OCI-LY1 (cell line): Measurements from ENCODE around the gene SYT9.

Source experiments
- H2AFZ ChIP-seq: fragments of 200-600 bp; sonication (generic), shearing (Covaris generic); 2 replicates; pipeline ENCODE4 v1.6.0; 2014; ENCODE audit warnings: antibody characterized with exemption, mild to moderate bottlenecking, low read length
- H3F3A ChIP-seq: fragments of 200-600 bp; sonication (generic), shearing (Covaris generic); 2 replicates; pipeline ENCODE4 v1.6.0; 2014; ENCODE audit warnings: mild to moderate bottlenecking, antibody characterized with exemption, low read length, moderate library complexity; ENCODE audit not compliant: insufficient read depth
- H3K27ac ChIP-seq: fragments of 200-600 bp; sonication (generic); 2 replicates; pipeline ENCODE4 v1.5.1; 2014; ENCODE audit warnings: low read length, mixed run types, mild to moderate bottlenecking, low read depth; ENCODE audit not compliant: poor library complexity, severe bottlenecking
- H3K27me3 ChIP-seq: fragments of 200-600 bp; sonication (generic); 2 replicates; pipeline ENCODE4 v1.6.0; 2014; ENCODE audit warnings: antibody characterized with exemption, mild to moderate bottlenecking, low read length, moderate library complexity; ENCODE audit not compliant: insufficient read depth
- H3K36me3 ChIP-seq: fragments of 200-600 bp; sonication (generic); 2 replicates; pipeline ENCODE4 v1.6.1; 2014; ENCODE audit warnings: mild to moderate bottlenecking, antibody characterized with exemption, low read length, moderate library complexity, mixed read lengths; ENCODE audit not compliant: insufficient read depth
- H3K4me1 ChIP-seq: fragments of 200-600 bp; sonication (generic); 2 replicates; pipeline ENCODE4 v1.5.1; 2014; ENCODE audit warnings: mild to moderate bottlenecking, low read length, moderate library complexity; ENCODE audit not compliant: insufficient read depth, severe bottlenecking
- H3K4me2 ChIP-seq: fragments of 200-600 bp; sonication (generic), shearing (Covaris generic); 2 replicates; pipeline ENCODE4 v1.6.1; 2014; ENCODE audit warnings: low read length
- H3K4me3 ChIP-seq: fragments of 200-600 bp; sonication (generic); 2 replicates; pipeline ENCODE4 v1.5.1; 2014; ENCODE audit warnings: low read length, low read depth, mild to moderate bottlenecking, mixed read lengths; ENCODE audit not compliant: poor library complexity, severe bottlenecking
- H3K79me2 ChIP-seq: fragments of 200-600 bp; shearing (Covaris generic); 2 replicates; pipeline ENCODE4 v1.6.1; 2016; ENCODE audit warnings: mixed run types, low read length, mixed read lengths; ENCODE audit not compliant: insufficient read depth
- H3K9ac ChIP-seq: fragments of 200-600 bp; sonication (generic), shearing (Covaris generic); 2 replicates; pipeline ENCODE4 v1.6.1; 2014; ENCODE audit warnings: mild to moderate bottlenecking, low read length, mixed read lengths
- H3K9me2 ChIP-seq: fragments of 200-600 bp; sonication (generic), shearing (Covaris generic); 2 replicates; pipeline ENCODE4 v1.6.1; 2014; ENCODE audit warnings: low read depth, mild to moderate bottlenecking, low read length, mixed read lengths
- H3K9me3 ChIP-seq: fragments of 200-600 bp; shearing (Covaris generic); 2 replicates; pipeline ENCODE4 v1.6.1; 2014; ENCODE audit warnings: low read length, mixed read lengths
- H4K20me1 ChIP-seq: fragments of 200-600 bp; sonication (generic), shearing (Covaris generic); 2 replicates; pipeline ENCODE4 v1.6.0; 2016; ENCODE audit warnings: mild to moderate bottlenecking, low read length; ENCODE audit not compliant: insufficient read depth
- CTCF ChIP-seq: fragments of 200-600 bp; sonication (generic), shearing (Covaris generic); IDR thresholded peaks from 2 replicates; pipeline ENCODE4 v1.5.1; 2017; ENCODE audit warnings: mild to moderate bottlenecking, antibody characterized with exemption, low read length, moderate library complexity, mixed read lengths
- EZH2 ChIP-seq: fragments of 200-600 bp; sonication (generic), shearing (Covaris generic); IDR thresholded peaks from 2 replicates; pipeline ENCODE4 v1.8.0; 2017; ENCODE audit warnings: borderline replicate concordance, mixed run types, mild to moderate bottlenecking, antibody characterized with exemption, low read length, moderate library complexity, mixed read lengths

SYT9 gene

DNA sequence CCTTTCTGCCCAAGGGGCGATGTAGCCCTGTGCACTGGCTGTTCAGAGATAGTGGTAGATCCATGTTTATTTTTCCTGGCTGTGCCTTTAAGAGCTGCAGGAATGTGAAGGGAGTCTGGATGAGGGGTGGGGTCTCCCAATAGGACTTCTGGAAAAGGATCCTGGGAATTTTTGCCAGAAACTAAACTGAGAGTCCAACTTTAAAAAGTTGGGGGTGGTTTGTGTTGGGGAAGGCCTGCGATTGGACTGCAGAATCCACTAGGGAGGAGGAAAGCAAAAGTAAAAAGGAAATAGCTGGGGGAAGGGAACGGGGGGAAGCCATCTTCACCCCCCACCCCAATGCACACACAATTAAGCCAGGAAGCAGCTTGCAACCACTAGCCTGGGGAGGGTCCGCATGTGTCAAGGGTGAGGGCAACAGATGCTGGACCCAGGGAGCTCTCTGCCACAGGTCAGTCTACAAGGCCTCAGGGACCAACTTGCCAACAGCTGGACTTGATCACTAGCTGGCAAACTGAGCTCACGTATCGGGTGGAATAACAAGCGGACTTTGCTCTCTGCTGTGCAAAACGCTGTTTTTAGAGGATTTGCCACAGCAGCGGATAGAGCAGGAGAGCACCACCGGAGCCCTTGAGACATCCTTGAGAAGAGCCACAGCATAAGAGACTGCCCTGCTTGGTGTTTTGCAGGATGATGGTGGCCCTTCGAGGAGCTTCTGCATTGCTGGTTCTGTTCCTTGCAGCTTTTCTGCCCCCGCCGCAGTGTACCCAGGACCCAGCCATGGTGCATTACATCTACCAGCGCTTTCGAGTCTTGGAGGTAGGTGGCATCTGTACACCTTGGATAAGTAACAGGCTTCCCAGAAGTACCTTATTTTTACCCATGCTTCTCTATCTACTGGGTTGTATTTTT, 233.7 kb downstream of the SYT9 start, which contains the start of gene OLFML1:
Gene OLFML1 (plus strand): TSS at position 321 of the 912 bp plus-strand sequence. CDS start 370 bp downstream, at position 691.
- Histone ChIP-seq H3K27ac (no peak within 1 kb of the TSS), H2AFZ (no peak within 1 kb of the TSS), H3K9me2 (no peaks in the 10 kb centered on the region), H3K9ac (no peak within 1 kb of the TSS), H3K4me1 (no peaks in the 10 kb centered on the region), H3K9me3 (no peaks in the 10 kb centered on the region), H4K20me1 (no peaks in the 10 kb centered on the region), H3K4me3 (no peak within 1 kb of the TSS), H3K36me3 (no peaks in the 10 kb centered on the region), H3K4me2 (no peak within 1 kb of the TSS), H3F3A (no peaks in the 10 kb centered on the region), H3K79me2 (no peaks in the 10 kb centered on the region), H3K27me3 (no peaks in the 10 kb centered on the region; the same call in 1 of the 2 replicates)
- TF ChIP-seq EZH2, result no peak
- no peak for TF ChIP-seq CTCF

DNA sequence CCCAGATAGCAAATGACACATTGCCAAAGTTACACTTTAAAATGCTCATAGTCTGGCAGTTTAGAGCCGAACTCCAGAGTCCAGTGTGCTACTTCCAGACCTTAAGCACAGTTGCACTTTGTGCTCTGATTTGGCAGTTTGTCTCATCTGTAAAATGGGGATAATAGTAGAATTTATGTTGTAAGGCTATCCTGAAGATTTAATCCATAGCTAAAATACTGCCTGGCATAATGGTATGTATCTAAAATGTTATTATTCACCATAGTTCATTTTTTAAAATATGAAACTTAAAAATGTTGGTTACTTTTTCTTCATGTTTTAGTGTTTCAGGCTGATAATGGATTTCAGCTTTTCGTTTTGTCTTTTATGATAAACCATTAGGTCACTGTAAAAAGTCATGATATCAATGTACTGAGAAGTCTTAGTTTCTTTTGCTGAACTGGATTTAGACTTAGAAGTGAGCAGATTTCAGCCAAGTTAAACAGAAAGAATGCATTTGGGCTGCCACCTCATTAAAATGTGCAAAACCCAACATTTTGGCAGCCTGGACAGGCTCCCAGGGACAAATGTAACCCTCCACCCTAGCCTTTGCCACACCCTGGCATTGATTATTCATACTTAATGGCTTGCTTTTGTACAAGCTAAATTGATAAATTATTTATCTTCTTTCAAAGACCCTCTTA, 234.5 kb downstream of the SYT9 start:
- Histone ChIP-seq H3K27ac (no peak overlapping the region), H3K4me1 (no peaks in the 10 kb centered on the region), H3K9me2 (no peaks in the 10 kb centered on the region), H3K9ac (no peak overlapping the region), H3K36me3 (no peaks in the 10 kb centered on the region), H2AFZ (no peak overlapping the region), H3K27me3 (no peaks in the 10 kb centered on the region; the same call in 1 of the 2 replicates), H3K4me2 (no peak overlapping the region), H3K9me3 (no peaks in the 10 kb centered on the region), H3K79me2 (no peaks in the 10 kb centered on the region), H3K4me3 (no peak overlapping the region), H3F3A (no peaks in the 10 kb centered on the region), H4K20me1 (no peaks in the 10 kb centered on the region)
- TF ChIP-seq EZH2 (no peak), CTCF (no peak)

- no peaks in the 10 kb centered on the region for H3K79me2 ChIP-seq
- H3K36me3 ChIP-seq, result no peaks in the 10 kb centered on the region
- no peaks in the 10 kb centered on the region for H3K9me2 ChIP-seq
- H3K9me3 ChIP-seq, result no peaks in the 10 kb centered on the region
- H3K4me1 ChIP-seq, result no peaks in the 10 kb centered on the region
- TF ChIP-seq EZH2, result no peak
- H4K20me1 ChIP-seq, result no peaks in the 10 kb centered on the region
- no peak overlapping the region for H3K4me3 ChIP-seq
- H3F3A ChIP-seq, result no peaks in the 10 kb centered on the region
- H3K9ac ChIP-seq, result no peak overlapping the region
- H3K4me2 ChIP-seq, result no peak overlapping the region
- H3K27ac ChIP-seq, result no peak overlapping the region
- no peak overlapping the region for H2AFZ ChIP-seq
- no peaks in the 10 kb centered on the region; the same call in 1 of the 2 replicates for H3K27me3 ChIP-seq
Observed at GRCh38 chr11:7486781-7487140, 235.1 kb downstream of the SYT9 start.
